H9 (cell line): ENCODE data around the gene DPP6. TPM values are rescaled to one million over a fixed set of nuclear protein-coding genes. Genes with fewer than 3 reads are reported as not detected.
"Not testable (repeated sequence)": the region's sequence is repeated elsewhere in the genome, so short reads cannot be mapped to it uniquely, and the experiment has no call there.

Source experiments
- DNase-seq: peaks from one replicate; pipeline ENCODE4 v3.0.0-alpha.2; 2017
- H2AFZ ChIP-seq: one replicate; pipeline ENCODE4 v1.6.1; 2013; ENCODE audit warnings: mild to moderate bottlenecking, low read length, control low read depth, moderate library complexity
- H2AK5ac ChIP-seq: 2 replicates; pipeline ENCODE4 v1.6.1; 2013; ENCODE audit warnings: low read length, control low read depth, mixed read lengths; ENCODE audit not compliant: insufficient read length
- H2BK120ac ChIP-seq: one replicate; pipeline ENCODE4 v1.6.1; 2013; ENCODE audit warnings: low read depth, mild to moderate bottlenecking, low read length, control low read depth, inconsistent platforms; ENCODE audit not compliant: poor library complexity, severe bottlenecking
- H2BK12ac ChIP-seq: 2 replicates; pipeline ENCODE4 v1.6.1; 2013; ENCODE audit warnings: low read length, control low read depth, mixed read lengths, low read depth; ENCODE audit not compliant: insufficient read length
- H2BK15ac ChIP-seq: 2 replicates; pipeline ENCODE4 v1.6.1; 2013; ENCODE audit warnings: low read depth, low read length, control low read depth
- H2BK20ac ChIP-seq: one replicate; pipeline ENCODE4 v1.6.1; 2013; ENCODE audit warnings: low read depth, mild to moderate bottlenecking, low read length, control low read depth, inconsistent platforms; ENCODE audit not compliant: poor library complexity, severe bottlenecking
- H2BK5ac ChIP-seq: 2 replicates; pipeline ENCODE4 v1.6.1; 2013; ENCODE audit warnings: low read length, control low read depth, mixed read lengths; ENCODE audit not compliant: insufficient read length
- H3K14ac ChIP-seq: 2 replicates; pipeline ENCODE4 v1.6.1; 2013; ENCODE audit warnings: low read length, control low read depth; ENCODE audit not compliant: insufficient read depth
- H3K18ac ChIP-seq: 2 replicates; pipeline ENCODE4 v1.6.1; 2013; ENCODE audit warnings: low read depth, mild to moderate bottlenecking, mixed read lengths, low read length, control low read depth; ENCODE audit not compliant: insufficient read length
- H3K23ac ChIP-seq: 2 replicates; pipeline ENCODE4 v1.6.1; 2013; ENCODE audit warnings: low read length, control low read depth, mixed read lengths, low read depth; ENCODE audit not compliant: insufficient read length
- H3K23me2 ChIP-seq: 2 replicates; pipeline ENCODE4 v1.6.1; 2013; ENCODE audit warnings: low read depth, mild to moderate bottlenecking, mixed read lengths, low read length, control low read depth; ENCODE audit not compliant: insufficient read length, poor library complexity, severe bottlenecking
- H3K27ac ChIP-seq: 2 replicates; pipeline ENCODE4 v1.5.1; 2013; ENCODE audit warnings: low read length, control low read depth, mixed read lengths, low read depth; ENCODE audit not compliant: insufficient read length
- H3K27me3 ChIP-seq: 2 replicates; pipeline ENCODE4 v1.6.1; 2013; ENCODE audit warnings: low read length, control low read depth, inconsistent platforms; ENCODE audit not compliant: insufficient read depth
- H3K4ac ChIP-seq: 2 replicates; pipeline ENCODE4 v1.6.1; 2013; ENCODE audit warnings: low read depth, mild to moderate bottlenecking, control low read depth, inconsistent platforms, low read length, moderate library complexity
- H3K4me1 ChIP-seq: 2 replicates; pipeline ENCODE4 v1.6.1; 2013; ENCODE audit warnings: low read length, control low read depth, inconsistent platforms; ENCODE audit not compliant: insufficient read depth
- H3K4me2 ChIP-seq: 2 replicates; pipeline ENCODE4 v1.6.1; 2013; ENCODE audit warnings: low read length, control low read depth, mixed read lengths; ENCODE audit not compliant: insufficient read length, insufficient read depth
- H3K56ac ChIP-seq: 2 replicates; pipeline ENCODE4 v1.6.1; 2013; ENCODE audit warnings: low read depth, mild to moderate bottlenecking, mixed read lengths, low read length, control low read depth; ENCODE audit not compliant: insufficient read length
- H3K79me1 ChIP-seq: 2 replicates; pipeline ENCODE4 v1.6.1; 2013; ENCODE audit warnings: low read depth, mild to moderate bottlenecking, moderate library complexity, low read length, control low read depth, inconsistent platforms; ENCODE audit not compliant: insufficient read depth, poor library complexity, severe bottlenecking
- H3K79me2 ChIP-seq: 2 replicates; pipeline ENCODE4 v1.6.1; 2013; ENCODE audit warnings: low read length, control low read depth, inconsistent platforms; ENCODE audit not compliant: insufficient read depth
- H3K9ac ChIP-seq: 2 replicates; pipeline ENCODE4 v1.6.1; 2013; ENCODE audit warnings: low read length, control low read depth, mixed read lengths; ENCODE audit not compliant: insufficient read length; ENCODE audit errors: extremely low read depth
- H3K9me3 ChIP-seq: one replicate; pipeline ENCODE4 v1.6.1; 2013; ENCODE audit warnings: low read depth, low read length, inconsistent platforms; ENCODE audit not compliant: control insufficient read depth
- H3T11ph ChIP-seq: one replicate; pipeline ENCODE4 v1.6.1; 2013; ENCODE audit warnings: mild to moderate bottlenecking, low read length, control low read depth, inconsistent platforms
- H4K20me1 ChIP-seq: one replicate; pipeline ENCODE4 v1.6.1; 2013; ENCODE audit not compliant: control insufficient read depth, insufficient read length, insufficient read depth
- H4K5ac ChIP-seq: 2 replicates; pipeline ENCODE4 v1.6.1; 2013; ENCODE audit warnings: low read depth, mild to moderate bottlenecking, mixed read lengths, low read length, control low read depth; ENCODE audit not compliant: insufficient read length
- H4K8ac ChIP-seq: replicated peaks from 2 replicates; pipeline ENCODE4 v1.6.1; 2013; ENCODE audit warnings: low read length, control low read depth, mixed read lengths, low read depth; ENCODE audit not compliant: insufficient read length
- H4K91ac ChIP-seq: 2 replicates; pipeline ENCODE4 v1.6.1; 2013; ENCODE audit warnings: low read depth, mild to moderate bottlenecking, moderate library complexity, mixed read lengths, low read length, control low read depth; ENCODE audit not compliant: insufficient read length
- H3K27ac Mint-ChIP-seq, 3 experiments: 2 replicates in 2 of 3; 3 replicates in 1 of 3; pipeline ENCODE4 v1.8.0; 2020 to 2021; ENCODE audit warnings: mixed read lengths in 3 of 3, mild to moderate bottlenecking in 1 of 3, moderate library complexity in 1 of 3
- H3K27me3 Mint-ChIP-seq: 2 replicates; pipeline ENCODE4 v1.8.0; 2021; ENCODE audit warnings: low read depth, mild to moderate bottlenecking, moderate library complexity, mixed read lengths
- H3K36me3 Mint-ChIP-seq, 3 experiments: 2 replicates in 2 of 3; 3 replicates in 1 of 3; pipeline ENCODE4 v1.8.0; 2020 to 2021; ENCODE audit warnings: low read depth in 3 of 3, mixed read lengths in 3 of 3; ENCODE audit not compliant: insufficient read depth in 1 of 3
- H3K4me1 Mint-ChIP-seq, 2 experiments: 2 replicates each; pipeline ENCODE4 v1.8.0; 2020; ENCODE audit warnings: mixed read lengths in 2 of 2
- H3K4me3 Mint-ChIP-seq, 2 experiments: 2 replicates in 1 of 2; 3 replicates in 1 of 2; pipeline ENCODE4 v1.8.0; 2020 to 2021; ENCODE audit warnings: mild to moderate bottlenecking in 2 of 2, mixed read lengths in 2 of 2, moderate library complexity in 1 of 2
- H3K9me3 Mint-ChIP-seq, 2 experiments: 2 replicates in 1 of 2; 3 replicates in 1 of 2; pipeline ENCODE4 v1.8.0; 2020; ENCODE audit warnings: mild to moderate bottlenecking in 2 of 2, mixed read lengths in 2 of 2, moderate library complexity in 1 of 2
- WGBS: extraction: QIAGEN DNeasy Blood & Tissue Kit; methylation state at CpG from one replicate; pipeline ENCODE4 v1.1.7; 2013; ENCODE audit warnings: missing lambda C conversion rate, low lambda C conversion rate, mixed read lengths; ENCODE audit not compliant: insufficient read length; ENCODE audit errors: extremely low coverage; 5-methylcytosine and 5-hydroxymethylcytosine counted together
- total RNA-seq: library from RNA; stranded (reverse); gene quantifications from 2 replicates; pipeline ENCODE4 v1.2.1, GENCODE V29; 2021

The DPP6 gene
- total RNA-seq, 1 experiment from 2014 or later: 4.5 TPM

DNA sequence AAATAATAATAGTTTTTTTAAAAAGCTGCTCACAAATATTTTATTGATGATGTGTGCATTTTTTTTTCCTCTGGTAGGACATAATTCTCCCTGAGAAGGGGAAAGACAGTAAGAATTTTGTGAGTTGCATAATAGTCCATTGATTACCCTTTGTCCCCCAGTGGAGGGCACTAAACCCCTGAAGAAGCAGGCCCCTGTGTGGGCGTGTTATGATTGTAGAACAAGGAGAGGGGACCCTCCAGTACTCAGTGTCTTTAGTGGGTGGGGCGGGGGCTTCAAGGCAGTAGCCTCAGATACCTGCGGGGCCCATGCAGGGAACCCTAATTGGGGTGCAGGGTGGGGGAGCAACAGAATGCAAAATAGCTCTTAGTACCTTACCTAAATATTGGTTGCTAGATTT lies 57.4 kb downstream of the DPP6 start:
- H3K79me1 ChIP-seq: not testable (repeated sequence)

DNA sequence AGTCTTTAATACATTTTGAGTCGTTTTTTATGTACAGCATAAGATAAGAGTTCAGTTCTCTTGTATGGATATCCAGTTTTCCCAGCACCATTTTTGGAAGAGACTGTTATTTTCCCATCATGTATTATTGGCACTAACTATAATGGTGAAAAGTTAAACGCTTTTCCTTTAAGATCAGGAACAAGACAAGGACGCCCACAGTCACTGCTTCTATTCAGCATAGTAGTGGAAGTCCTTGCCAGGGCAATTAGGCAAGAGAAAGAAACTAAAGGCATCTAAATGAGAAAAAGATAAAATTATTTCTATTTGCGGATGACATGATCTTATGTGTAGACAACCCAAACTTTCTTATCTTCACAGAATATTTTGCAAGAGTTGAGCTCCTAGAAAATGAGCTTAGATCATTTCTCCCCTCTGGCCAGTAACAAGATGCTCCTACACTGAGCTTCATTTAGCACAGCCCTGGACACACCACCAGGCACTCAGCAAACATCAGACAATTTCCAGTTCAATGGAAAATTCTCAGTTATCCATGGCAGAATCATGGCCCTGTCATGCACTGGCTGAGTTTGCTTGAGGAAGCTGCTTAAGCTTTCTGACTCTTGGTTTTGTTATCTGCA lies 61.6 kb downstream of the DPP6 start:
- not testable (repeated sequence) for H3K18ac ChIP-seq, H2BK12ac ChIP-seq, H3K27me3 Mint-ChIP-seq, H4K5ac ChIP-seq, H3K56ac ChIP-seq, H3K79me2 ChIP-seq, H4K91ac ChIP-seq, H2AK5ac ChIP-seq, H2BK5ac ChIP-seq, H3K9me3 Mint-ChIP-seq, H3K23ac ChIP-seq, H2BK20ac ChIP-seq, H3K4me3 Mint-ChIP-seq, DNase-seq, H2AFZ ChIP-seq, H3K27ac Mint-ChIP-seq, H4K8ac ChIP-seq, H2BK120ac ChIP-seq, H3K14ac ChIP-seq, H3K4me1 Mint-ChIP-seq, H3K9me3 ChIP-seq, H3K27ac ChIP-seq, H3T11ph ChIP-seq, H3K27me3 ChIP-seq, H3K9ac ChIP-seq, H3K23me2 ChIP-seq, H2BK15ac ChIP-seq, H3K4me2 ChIP-seq, H3K4me1 ChIP-seq, H3K36me3 Mint-ChIP-seq, H3K79me1 ChIP-seq, H4K20me1 ChIP-seq, H3K4ac ChIP-seq
- WGBS: no CpG with 5 or more reads among the region's 4 CpGs

More for the DNA sequence above, 57.4 kb downstream of the DPP6 start:
- H2BK5ac ChIP-seq, H2BK20ac ChIP-seq, H3K36me3 Mint-ChIP-seq, H3K56ac ChIP-seq, H3K23me2 ChIP-seq, H3K9me3 ChIP-seq, H2AFZ ChIP-seq, H4K8ac ChIP-seq, H3K27me3 Mint-ChIP-seq, H3K4me2 ChIP-seq, H2BK12ac ChIP-seq, H3K4me1 Mint-ChIP-seq, DNase-seq, H3K4ac ChIP-seq, H4K5ac ChIP-seq, H3K27ac ChIP-seq, H2BK15ac ChIP-seq, H3K23ac ChIP-seq, H3K9ac ChIP-seq, H3K27ac Mint-ChIP-seq, H3K4me1 ChIP-seq, H4K20me1 ChIP-seq, H2BK120ac ChIP-seq, H3K9me3 Mint-ChIP-seq, H3K14ac ChIP-seq, H4K91ac ChIP-seq, H3K79me2 ChIP-seq, H3K18ac ChIP-seq, H3T11ph ChIP-seq, H3K27me3 ChIP-seq, H2AK5ac ChIP-seq, H3K4me3 Mint-ChIP-seq: not testable (repeated sequence)
- WGBS: no CpG with 5 or more reads among the region's 3 CpGs
